Ramos (cell line): ENCODE data around the gene GALNT18.

Source experiments
- in situ Hi-C: fragments of 300-500 bp; cut with MboI; formaldehyde crosslinking; loops from one replicate; pipeline ENCODE4 v1.14.3; 2022; ENCODE audit warnings: low sequenced_read_pairs; ENCODE audit not compliant: unreplicated experiment

The GALNT18 gene

DNA sequence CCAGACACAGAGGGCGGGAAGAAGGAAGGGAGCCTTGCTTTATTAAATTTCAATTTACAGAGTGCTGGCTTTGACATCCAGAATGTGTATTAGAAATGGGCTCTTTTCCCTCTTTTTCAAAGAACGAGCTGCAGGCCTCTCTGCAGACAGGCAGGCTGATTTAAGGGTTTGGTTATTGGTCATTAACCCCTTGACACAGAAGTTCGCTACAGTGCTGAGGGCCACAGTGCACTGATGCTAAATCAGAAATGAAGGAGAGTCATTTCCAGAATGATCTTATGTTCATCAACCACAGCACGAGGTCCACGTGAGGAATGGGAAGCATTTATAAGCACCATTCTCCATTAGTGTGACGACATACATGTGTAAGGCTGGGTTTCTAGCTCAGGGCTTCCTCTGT, 320.6 kb downstream of the GALNT18 start:
- in situ Hi-C loops = no loop called here

DNA sequence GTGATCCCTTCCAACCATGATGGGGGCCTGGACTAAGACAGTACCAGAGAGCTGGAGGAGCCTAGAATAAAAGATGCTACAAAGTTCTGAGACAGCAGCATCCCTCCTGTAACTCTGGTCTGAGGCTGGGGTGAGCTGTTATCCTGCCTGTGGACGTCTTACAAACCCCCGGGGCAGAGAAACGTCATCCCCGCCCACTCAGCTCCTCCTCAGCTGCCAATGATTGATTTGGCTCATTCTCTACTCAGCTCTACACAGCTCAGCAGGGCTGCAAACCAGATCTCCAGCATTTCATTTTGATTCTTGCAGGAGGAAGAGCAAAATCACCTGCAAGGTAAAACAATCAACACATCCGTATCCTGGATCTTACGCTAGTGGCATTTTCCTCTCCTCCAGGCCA, 324.2 kb downstream of the GALNT18 start:
- in situ Hi-C loops = no loop called here

- in situ Hi-C loops = no loop called here
Measured at GRCh38 chr11:11296434-11296833, 325.4 kb downstream of the GALNT18 start.

DNA sequence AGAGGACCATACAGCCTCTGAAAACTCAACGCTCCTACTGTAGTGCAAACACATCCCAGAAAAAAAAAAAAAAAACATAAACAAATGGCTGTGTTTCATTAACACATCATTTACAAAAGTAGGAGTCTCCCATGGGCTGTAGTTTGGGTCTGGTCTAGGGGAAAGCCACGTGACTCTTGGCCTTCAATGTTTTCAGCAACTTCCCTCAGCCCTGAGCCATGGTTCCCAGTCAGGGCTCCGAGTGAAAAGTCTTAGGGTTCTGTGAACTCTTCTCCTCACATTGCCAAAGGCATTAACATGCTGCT, 327.3 kb downstream of the GALNT18 start:
- in situ Hi-C loops = no loop called here

GRCh38 chr11:11293798-11294550, 327.8 kb downstream of the GALNT18 start:
- in situ Hi-C loops = no loop called here

GRCh38 chr11:11292839-11293238, 329.0 kb downstream of the GALNT18 start:
- in situ Hi-C loops = no loop called here

- in situ Hi-C loops = no loop called here
Measured at GRCh38 chr11:11291041-11292015, 330.5 kb downstream of the GALNT18 start.

- in situ Hi-C loops = no loop called here
Measured at GRCh38 chr11:11290354-11290753, 331.5 kb downstream of the GALNT18 start.

DNA sequence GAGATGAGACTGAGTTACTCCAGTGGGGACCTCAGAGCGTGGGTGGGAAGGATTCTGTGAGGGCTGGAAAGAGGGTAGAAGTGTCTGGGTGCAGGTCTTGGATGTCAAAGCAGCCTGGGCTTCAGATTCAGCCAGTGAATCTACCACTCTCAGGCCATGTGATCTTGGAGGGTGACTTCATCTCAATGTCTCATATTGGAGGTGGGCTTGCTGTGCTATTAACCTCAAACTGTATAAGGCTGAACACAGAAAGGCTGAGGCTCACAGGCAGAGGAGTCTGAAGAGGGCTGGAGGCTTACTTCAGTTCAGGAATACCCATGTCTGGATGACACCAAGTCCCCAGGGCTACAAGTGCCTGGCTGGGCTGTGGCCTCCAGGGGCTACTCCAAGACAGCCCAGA, 332.1 kb downstream of the GALNT18 start:
- in situ Hi-C loops = no loop called here

DNA sequence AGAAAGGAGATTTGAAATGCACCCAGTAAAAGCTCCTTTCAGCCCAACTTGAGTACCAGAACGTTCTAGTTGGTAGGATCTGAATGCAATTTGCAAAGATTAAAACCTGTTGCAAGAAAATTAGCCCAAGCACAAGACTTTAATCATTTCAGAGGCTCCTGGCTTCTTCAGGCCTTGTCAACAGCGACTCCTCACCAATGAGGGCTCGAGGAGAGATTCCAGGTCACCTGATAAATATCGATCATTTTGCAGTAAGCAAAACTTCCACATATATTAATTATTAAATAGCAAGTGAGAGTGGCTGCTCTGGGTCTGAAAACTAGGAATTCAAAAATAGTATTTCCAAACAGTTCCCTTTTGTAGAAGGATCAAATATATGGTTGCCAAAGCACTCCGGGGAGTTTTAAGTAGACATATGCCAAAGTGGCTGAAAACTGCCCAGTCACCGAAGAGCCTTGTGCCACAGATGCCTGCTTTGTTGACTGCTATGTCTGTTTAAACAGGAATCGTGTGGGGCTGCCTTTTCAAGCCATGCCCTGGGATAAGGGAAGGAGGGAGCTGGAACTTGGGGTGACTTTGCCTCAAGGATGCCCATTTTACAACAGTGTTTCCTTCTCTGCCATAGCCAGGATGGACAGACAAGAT, 332.7 kb downstream of the GALNT18 start:
- in situ Hi-C loops = no loop called here

DNA sequence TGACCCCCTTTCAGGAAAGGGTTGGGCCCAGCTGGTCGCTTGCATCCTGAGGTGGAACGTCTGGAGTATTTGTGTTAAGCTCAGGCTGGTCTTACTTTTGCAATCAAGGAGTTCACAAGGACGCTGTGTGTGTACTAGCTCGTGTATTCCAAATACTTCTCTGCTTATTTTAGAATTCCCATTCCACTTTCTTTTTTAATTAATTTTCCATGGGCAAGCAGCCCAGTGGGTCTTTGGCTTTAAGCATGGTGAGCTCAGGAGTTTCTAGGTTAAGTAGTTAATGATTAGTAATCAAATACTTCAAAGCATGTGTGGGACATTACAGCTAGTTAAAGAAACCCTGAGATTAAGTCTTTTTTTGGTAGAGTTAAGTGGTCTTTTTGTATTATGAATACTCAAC, 337.3 kb downstream of the GALNT18 start:
- in situ Hi-C loops = no loop called here

DNA sequence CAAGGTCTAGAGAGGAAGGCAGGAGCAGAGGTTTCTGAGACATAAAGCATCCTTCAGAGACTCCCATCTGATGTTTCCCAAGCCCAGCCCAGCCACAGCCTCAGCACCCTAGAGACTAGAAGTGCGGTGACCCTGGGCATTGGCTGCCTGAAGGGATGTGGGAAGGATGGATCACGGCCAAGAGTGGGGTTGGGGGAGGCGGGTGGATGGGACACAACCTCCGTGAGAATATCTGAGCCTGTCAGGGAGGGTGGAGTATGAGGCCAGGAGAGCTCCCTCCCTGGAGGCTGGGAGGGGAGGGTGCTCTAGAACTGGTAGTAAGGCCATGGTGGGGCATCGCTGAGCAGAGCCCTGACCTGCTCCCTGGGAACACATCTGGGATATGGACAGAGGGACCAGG, 340.2 kb downstream of the GALNT18 start:
- in situ Hi-C loops = no loop called here

DNA sequence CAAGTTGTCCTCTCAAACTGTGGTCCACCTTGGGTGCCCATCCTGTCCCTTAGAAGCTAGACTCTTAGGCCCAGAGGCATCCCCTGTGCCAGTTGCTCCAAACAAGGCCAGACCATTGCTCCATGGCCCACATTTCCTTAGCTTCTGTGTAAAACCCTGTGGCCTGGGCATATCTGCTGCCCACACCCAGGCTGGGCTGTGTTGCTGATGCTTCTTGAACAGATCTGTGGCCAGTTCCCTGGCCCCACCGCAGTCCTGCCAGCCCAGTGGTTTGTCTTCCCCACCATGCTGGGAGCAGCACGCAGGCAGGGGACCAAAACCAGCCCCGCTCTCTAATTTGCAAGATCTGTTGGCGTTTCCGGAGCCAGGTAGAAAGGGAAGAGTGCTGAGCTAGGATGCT, 341.0 kb downstream of the GALNT18 start:
- in situ Hi-C loops = no loop called here

DNA sequence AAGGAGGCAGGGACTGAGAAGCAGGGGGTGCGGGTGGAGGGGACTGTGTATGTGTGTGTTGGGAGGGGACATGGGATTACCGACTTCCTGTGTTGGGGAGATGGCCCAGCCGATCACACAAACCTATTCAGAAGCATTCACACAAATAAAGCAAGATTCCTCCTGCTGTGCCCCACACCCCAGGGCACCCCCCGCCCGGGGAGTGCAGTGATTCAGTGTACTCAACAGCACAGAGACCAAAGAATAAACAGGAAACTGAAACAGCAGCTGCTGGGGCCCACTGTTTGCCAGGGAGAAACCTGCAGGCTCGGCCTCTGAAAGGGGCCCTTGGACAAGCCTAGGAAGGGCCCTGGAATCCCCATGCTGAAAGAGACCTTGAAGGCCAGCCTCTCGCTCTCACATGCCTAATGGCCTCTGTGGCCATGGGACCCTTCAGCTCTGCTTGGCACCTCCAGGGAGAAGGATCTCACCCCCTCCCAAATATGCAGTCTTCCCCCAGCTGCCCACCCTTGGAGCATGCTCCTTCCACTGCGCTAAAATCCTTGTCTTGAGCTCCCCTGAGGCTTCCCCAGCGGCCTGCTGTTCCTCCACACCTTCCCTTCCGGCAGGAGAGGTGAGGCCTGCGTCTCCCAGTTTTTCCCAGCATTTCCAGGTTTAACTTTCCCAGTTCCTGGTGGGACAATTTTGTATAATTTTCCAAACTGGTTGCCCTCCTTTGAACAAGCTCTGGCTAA, 341.7 kb downstream of the GALNT18 start:
- in situ Hi-C loops = loop anchor here (10.0 kb wide), 1 partner anchor 235 kb away; no protein-coding TSS in a partner anchor

DNA sequence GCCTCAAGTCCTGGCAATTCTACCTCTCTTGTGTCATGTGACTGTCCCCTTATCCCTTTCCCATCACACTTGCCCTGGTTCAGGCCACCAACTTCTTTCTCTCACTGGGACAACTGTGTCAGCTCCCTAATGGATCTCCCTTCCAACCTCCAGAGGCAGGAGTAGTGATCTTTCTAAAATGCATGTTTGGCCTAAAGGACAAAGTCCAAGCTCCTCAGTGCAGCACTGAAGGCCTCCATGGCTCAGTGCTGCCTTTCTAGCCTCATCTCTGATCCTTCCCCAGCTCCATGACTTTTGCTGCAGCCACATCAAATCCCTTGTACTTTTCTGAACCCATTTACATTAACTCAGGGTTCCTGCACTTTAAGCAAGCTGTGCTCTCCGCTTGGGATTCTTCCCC, 349.6 kb downstream of the GALNT18 start:
- in situ Hi-C loops = loop anchor here (10.0 to 25.0 kb wide), 2 partner anchors 227 to 485 kb away; no protein-coding TSS in a partner anchor

GRCh38 chr11:11270236-11270775, 351.5 kb downstream of the GALNT18 start:
- in situ Hi-C loops = loop anchor here (10.0 to 25.0 kb wide), 2 partner anchors 226 to 483 kb away; no protein-coding TSS in a partner anchor

DNA sequence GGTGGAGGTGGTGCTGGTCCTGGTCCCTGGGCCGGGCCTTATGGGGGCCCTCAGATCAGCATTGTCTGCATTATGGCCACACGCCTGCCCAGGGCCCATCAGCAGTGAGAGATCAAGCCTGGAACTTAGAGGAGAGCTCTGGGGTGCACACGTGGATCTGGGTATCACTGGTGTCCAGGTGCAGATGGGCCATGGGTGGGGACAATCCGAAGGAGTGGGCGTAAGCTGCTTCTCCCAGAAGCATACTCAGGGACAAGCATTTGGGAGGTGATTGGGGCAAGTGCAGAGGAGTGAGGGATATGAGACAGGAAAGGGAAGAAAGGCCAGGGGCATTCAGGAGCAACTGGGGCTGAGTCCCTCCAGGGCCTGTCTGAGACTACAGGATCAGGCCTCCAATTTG, 353.1 kb downstream of the GALNT18 start:
- in situ Hi-C loops = loop anchor here (25.0 kb wide), 1 partner anchor 481 kb away; no protein-coding TSS in a partner anchor

- in situ Hi-C loops = loop anchor here (25.0 kb wide), 1 partner anchor 481 kb away; no protein-coding TSS in a partner anchor
Measured at GRCh38 chr11:11268119-11268518, 353.7 kb downstream of the GALNT18 start.

GRCh38 chr11:11267312-11267711, 354.5 kb downstream of the GALNT18 start:
- in situ Hi-C loops = loop anchor here (25.0 kb wide), 1 partner anchor 480 kb away; no protein-coding TSS in a partner anchor
